K562 (cell line): Measurements from ENCODE around the gene MEIS1. TPM values are rescaled to one million over a fixed set of nuclear protein-coding genes. Genes with fewer than 3 reads are reported as not detected.

Experiments used
- ATAC-seq: fragments of 200-7000 bp; cut with Tn5 transposase; 3 replicates; pipeline ENCODE4 v1.9.1; 2020; ENCODE audit warnings: moderate library complexity
- BruUV-seq: library from RNA; stranded (reverse); fragments of 400-500 nt; replicated peaks from 2 replicates; lab custom pipeline; 2021; lab: Mats Ljungman, UMichigan
- CTCF ChIA-PET: fragments of 300-600 bp; formaldehyde crosslinking; extraction: SDS; loops from one replicate; lab custom pipeline; 2021; ENCODE audit warnings: low intra/inter-chr PET ratio; lab: Yijun Ruan, JAX
- POLR2A ChIA-PET: fragments of 300-600, 350-650 bp; sonication (Branson Sonifier 250); formaldehyde crosslinking; extraction: SDS; loops from one replicate; lab custom pipeline; 2021; ENCODE audit warnings: antibody characterized with exemption, inconsistent platforms; lab: Yijun Ruan, JAX
- DNase-seq, 4 experiments: peaks; one replicate each; pipeline versions ENCODE4 v3.0.0 to v3.0.0-alpha.2; 2011 to 2018; ENCODE audit warnings: low spot score in 3 of 4, mixed read lengths in 3 of 4; ENCODE audit errors: extremely low read depth in 1 of 4
- FAIRE-seq: peaks from 2 replicates; lab custom pipeline; 2011; peaks lifted over from hg19 to GRCh38; lab: Jason Lieb, UNC
- H2AFZ ChIP-seq: 2 replicates; pipeline ENCODE4 v1.6.0; 2011; ENCODE audit warnings: low read depth, low read length, control low read depth, inconsistent platforms
- H3K27ac ChIP-seq: fragments of 200-600 bp; 3 replicates; pipeline ENCODE4 v1.8.0; 2011; ENCODE audit warnings: low read depth, mild to moderate bottlenecking, control low read depth, inconsistent platforms, low read length, moderate library complexity, mixed read lengths; ENCODE audit errors: extremely low read depth
- H3K27me3 ChIP-seq, 2 experiments: fragments of 300-600 bp in 1 of 2; 2 replicates in 1 of 2; 3 replicates in 1 of 2; pipeline versions ENCODE4 v1.6.0 to v1.8.0; 2011; ENCODE audit warnings: inconsistent platforms in 2 of 2, low read length in 2 of 2, mild to moderate bottlenecking in 1 of 2, mixed read lengths in 1 of 2, moderate library complexity in 1 of 2; ENCODE audit not compliant: control insufficient read depth in 2 of 2, insufficient read depth in 2 of 2
- H3K36me3 ChIP-seq: fragments of 300-600 bp; 3 replicates; pipeline ENCODE4 v1.8.0; 2011; ENCODE audit warnings: mild to moderate bottlenecking, low read length, inconsistent platforms; ENCODE audit not compliant: control insufficient read depth, insufficient read depth
- H3K4me1 ChIP-seq, 2 experiments: fragments of 200-600 bp in 1 of 2; replicated peaks in 1 of 2; 2 replicates in 1 of 2; 3 replicates in 1 of 2; pipeline versions ENCODE4 v1.5.1 to v1.8.0; 2011; ENCODE audit warnings: inconsistent platforms in 2 of 2, low read length in 2 of 2, mild to moderate bottlenecking in 1 of 2, mixed read lengths in 1 of 2, moderate library complexity in 1 of 2; ENCODE audit not compliant: control insufficient read depth in 2 of 2, insufficient read depth in 2 of 2
- H3K4me2 ChIP-seq: 2 replicates; pipeline ENCODE4 v1.6.1; 2011; ENCODE audit warnings: low read length, control low read depth, inconsistent platforms, mixed read lengths; ENCODE audit not compliant: insufficient read depth
- H3K4me3 ChIP-seq: fragments of 200-600 bp; sonication (generic), shearing (Covaris generic); 2 replicates; pipeline ENCODE4 v1.5.1; 2016; ENCODE audit warnings: control low read depth, inconsistent platforms
- H3K79me2 ChIP-seq: fragments of 200-600 bp; 3 replicates; pipeline ENCODE4 v1.8.0; 2011; ENCODE audit warnings: low read length, inconsistent platforms; ENCODE audit not compliant: control insufficient read depth, insufficient read depth
- H3K9ac ChIP-seq, 2 experiments: 2 replicates each; pipeline versions ENCODE4 v1.6.0 to v1.6.1; 2011; ENCODE audit warnings: low read depth in 2 of 2, low read length in 2 of 2, control low read depth in 1 of 2, inconsistent platforms in 1 of 2, mild to moderate bottlenecking in 1 of 2, mixed read lengths in 1 of 2; ENCODE audit not compliant: insufficient read depth in 1 of 2
- H3K9me1 ChIP-seq: one replicate; pipeline ENCODE4 v1.6.0; 2011; ENCODE audit warnings: inconsistent platforms, mild to moderate bottlenecking, low read length, moderate library complexity; ENCODE audit not compliant: control insufficient read depth, insufficient read depth
- H3K9me3 ChIP-seq: replicated peaks from 2 replicates; pipeline ENCODE4 v1.5.1; 2011; ENCODE audit warnings: low read depth, low read length, inconsistent platforms; ENCODE audit not compliant: control insufficient read depth, insufficient read depth
- H4K20me1 ChIP-seq: replicated peaks from 2 replicates; pipeline ENCODE4 v1.6.1; 2011; ENCODE audit warnings: low read length, inconsistent platforms, mixed read lengths; ENCODE audit not compliant: control insufficient read depth, insufficient read depth
- GATA2 ChIP-seq: sonication (generic); formaldehyde crosslinking; IDR thresholded peaks from 2 replicates; pipeline ENCODE4 v1.4.0; 2020; ENCODE audit warnings: mild to moderate bottlenecking, missing genetic modification reagents
- PTBP1 ChIP-seq: fragments of 200-400 bp; formaldehyde crosslinking; IDR thresholded peaks from 2 replicates; pipeline ENCODE4 v1.6.1; 2017; ENCODE audit warnings: low read depth, low read length
- ZFP1 ChIP-seq: fragments of 450-650 bp; formaldehyde crosslinking; IDR thresholded peaks from 2 replicates; pipeline ENCODE4 v1.4.0; 2020; ENCODE audit warnings: mild to moderate bottlenecking, mixed read lengths
- WGBS: fragments of 100-300 bp; shearing (Covaris generic); methylation state at CpG from one replicate; pipeline ENCODE4 v1.1.6; 2016; ENCODE audit warnings: low coverage, mixed read lengths; ENCODE audit not compliant: insufficient coverage; ENCODE audit errors: missing lambda C conversion rate; 5-methylcytosine and 5-hydroxymethylcytosine counted together
- in situ Hi-C: fragments of 300-500 bp; cut with MboI; formaldehyde crosslinking; loops from 4 replicates; pipeline ENCODE4 v1.15.0; 2018; ENCODE audit warnings: inconsistent platforms, mixed read lengths
- intact Hi-C: fragments of 100-400 bp; cut with micrococcal nuclease; formaldehyde crosslinking; loops from 2 replicates; pipeline ENCODE4 v1.14.2; 2022
- polyA plus RNA-seq, 8 experiments: library from polyadenylated mRNA; depleted of rRNA in 4 of 8; stranded (reverse) in 5 of 8; unstranded in 3 of 8; fragments of >200 nt; fragmentation: Nextera tagmentation in 2 of 8; fragmentation: Illumina TruSeq in 1 of 8; extraction: Ambion mirVana in 2 of 8; extraction: Trizol in 1 of 8; gene quantifications; 2 replicates each; pipeline versions ENCODE4 v1.2.1 to v1.2.3, GENCODE V29; 2011 to 2014; ENCODE audit warnings: inconsistent platforms in 1 of 8, missing spikeins in 1 of 8
- total RNA-seq, 7 experiments: library from RNA; depleted of rRNA in 6 of 7; stranded (reverse); fragments of >200 nt in 6 of 7; fragmentation: Illumina TruSeq in 2 of 7; extraction: Trizol in 2 of 7; gene quantifications; 2 replicates each; pipeline versions ENCODE4 v1.2.1 to v1.2.3, GENCODE V29; 2011 to 2021; ENCODE audit warnings: low replicate concordance in 1 of 7
- TF ChIP-seq, protein P1 (sequence below): fragments of 450-650 bp; IDR thresholded peaks from 2 replicates; pipeline ENCODE4 v1.6.1; 2016; ENCODE audit warnings: mild to moderate bottlenecking

The MEIS1 gene
- total and polyA plus RNA-seq, 9 of the 15 experiments (the other 6 are each of a cell fraction or from before 2014, with no cell fraction given): 2.3 to 9.0 (median 5.9) TPM

DNA sequence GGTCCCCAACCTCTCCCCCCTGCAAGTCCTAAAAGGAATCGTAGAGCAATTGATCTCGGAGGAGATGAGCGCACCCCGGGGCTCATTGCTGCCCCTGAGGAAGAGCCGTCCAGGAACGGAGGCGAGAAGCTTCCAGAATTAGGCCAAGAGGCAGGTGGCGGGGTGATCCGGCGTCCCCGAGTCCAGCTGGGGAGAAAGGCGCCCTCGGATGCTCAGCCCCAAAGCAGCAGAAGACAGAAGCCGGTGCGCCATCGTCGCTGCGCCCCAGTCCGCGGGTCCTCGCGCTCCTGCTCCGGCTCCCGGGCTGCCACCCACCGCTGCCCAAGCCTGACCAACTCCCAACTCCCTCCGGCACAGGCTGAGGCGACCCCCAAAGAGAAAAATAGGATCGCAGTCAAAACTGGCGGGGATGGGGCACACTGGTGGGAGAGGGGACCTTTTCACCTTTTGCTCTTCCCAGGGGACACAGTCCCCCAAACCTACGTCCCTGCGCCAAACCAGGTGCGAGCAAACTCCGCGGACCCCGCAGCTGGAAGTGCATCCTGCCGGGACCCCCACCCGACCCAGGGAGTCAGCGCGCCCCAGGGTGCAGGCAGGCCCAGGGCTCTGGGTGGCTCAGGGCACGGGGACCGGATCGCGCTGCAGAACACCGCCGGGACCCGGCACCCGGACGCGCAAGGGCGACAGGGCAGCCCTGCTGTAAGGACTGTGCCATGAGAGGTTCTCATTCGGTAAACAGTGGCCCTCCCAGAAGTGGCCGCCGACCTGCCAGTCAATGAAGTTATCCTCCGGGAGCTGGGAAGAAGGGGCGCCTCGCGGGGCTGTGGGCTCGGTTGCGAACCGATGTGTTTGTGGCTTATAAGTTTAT is 8.4 kb upstream of the MEIS1 start:
- Histone ChIP-seq H2AFZ (no peak overlapping the region), H3K27ac (no peak overlapping the region), H3K4me1 (peaks cover 0 to 11% of the 10 kb centered on the region in 2 experiments; a peak in 1 of 5 replicates), H3K4me2 (no peak overlapping the region), H3K9ac (no peak overlapping the region), H3K4me3 (no peak overlapping the region), H3K9me3 (no peaks in the 10 kb centered on the region), H3K36me3 (no peaks in the 10 kb centered on the region), H3K9me1 (no peaks in the 10 kb centered on the region), H3K27me3 (peaks cover 13 to 23% of the 10 kb centered on the region in 2 experiments), H3K79me2 (no peaks in the 10 kb centered on the region), H4K20me1 (no peaks in the 10 kb centered on the region)
- WGBS: 16% methylated on average over 55 of the region's 60 CpGs
- CTCF ChIA-PET: no interaction called here
- in situ Hi-C loops (loop anchor here (5.0 kb wide), 1 partner anchor 151 kb away; no protein-coding TSS in a partner anchor), intact Hi-C loops (loop anchor here (5.0 to 10.0 kb wide), 2 partner anchors 782 to 1606 kb away; no protein-coding TSS in a partner anchor)
- no peak for ATAC-seq
- TF ChIP-seq ZFP1 (CRISPR knock-in tag) (no peak), PTBP1 (no peak), GATA2 (CRISPR knock-in tag) (no peak)
- TF ChIP-seq, protein P1, sequence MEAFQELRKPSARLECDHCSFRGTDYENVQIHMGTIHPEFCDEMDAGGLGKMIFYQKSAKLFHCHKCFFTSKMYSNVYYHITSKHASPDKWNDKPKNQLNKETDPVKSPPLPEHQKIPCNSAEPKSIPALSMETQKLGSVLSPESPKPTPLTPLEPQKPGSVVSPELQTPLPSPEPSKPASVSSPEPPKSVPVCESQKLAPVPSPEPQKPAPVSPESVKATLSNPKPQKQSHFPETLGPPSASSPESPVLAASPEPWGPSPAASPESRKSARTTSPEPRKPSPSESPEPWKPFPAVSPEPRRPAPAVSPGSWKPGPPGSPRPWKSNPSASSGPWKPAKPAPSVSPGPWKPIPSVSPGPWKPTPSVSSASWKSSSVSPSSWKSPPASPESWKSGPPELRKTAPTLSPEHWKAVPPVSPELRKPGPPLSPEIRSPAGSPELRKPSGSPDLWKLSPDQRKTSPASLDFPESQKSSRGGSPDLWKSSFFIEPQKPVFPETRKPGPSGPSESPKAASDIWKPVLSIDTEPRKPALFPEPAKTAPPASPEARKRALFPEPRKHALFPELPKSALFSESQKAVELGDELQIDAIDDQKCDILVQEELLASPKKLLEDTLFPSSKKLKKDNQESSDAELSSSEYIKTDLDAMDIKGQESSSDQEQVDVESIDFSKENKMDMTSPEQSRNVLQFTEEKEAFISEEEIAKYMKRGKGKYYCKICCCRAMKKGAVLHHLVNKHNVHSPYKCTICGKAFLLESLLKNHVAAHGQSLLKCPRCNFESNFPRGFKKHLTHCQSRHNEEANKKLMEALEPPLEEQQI: no peak
- no TSS peak for BruUV-seq
- DNase-seq: no peak
- POLR2A ChIA-PET: no interaction called here
- no peak for FAIRE-seq
